SK-N-SH (cell line): ENCODE data around the gene KIF3B. TPM values are rescaled to one million over a fixed set of nuclear protein-coding genes. Genes with fewer than 3 reads are reported as not detected.

Experiments
- CTCF ChIA-PET: fragments of 300-600, 350-600 bp; formaldehyde crosslinking; extraction: SDS; loops from one replicate; lab custom pipeline; 2021; lab: Yijun Ruan, JAX
- POLR2A ChIA-PET: fragments of 350-600 bp; sonication (Branson Sonifier 250); formaldehyde crosslinking; extraction: SDS; loops from one replicate; lab custom pipeline; 2020; ENCODE audit warnings: antibody characterized with exemption, inconsistent platforms; lab: Yijun Ruan, JAX
- DNase-seq: peaks from one replicate; pipeline ENCODE4 v3.0.0; 2012
- H2AFZ ChIP-seq: fragments of 200-600 bp; sonication (generic); 2 replicates; pipeline ENCODE4 v1.8.1; 2016; ENCODE audit warnings: antibody characterized with exemption, mild to moderate bottlenecking, low read depth
- H3F3A ChIP-seq: fragments of 200-600 bp; sonication (generic); replicated peaks from 2 replicates; pipeline ENCODE3; 2016; ENCODE audit warnings: antibody characterized with exemption, mild to moderate bottlenecking; ENCODE audit not compliant: insufficient read depth
- H3K27ac ChIP-seq, 2 experiments: fragments of 200-500 bp in 1 of 2; fragments of 200-600 bp in 1 of 2; sonication (Bioruptor generic) in 1 of 2; sonication (generic), shearing (Covaris generic) in 1 of 2; 2 replicates each; pipeline versions ENCODE4 v1.5.1 to v1.6.1; 2014 to 2016; ENCODE audit warnings: low read depth in 2 of 2, inconsistent platforms in 1 of 2, low read length in 1 of 2, mild to moderate bottlenecking in 1 of 2, mixed read lengths in 1 of 2
- H3K27me3 ChIP-seq: fragments of 200-600 bp; sonication (generic), shearing (Covaris generic); 2 replicates; pipeline ENCODE4 v1.6.1; 2016; ENCODE audit warnings: mixed run types; ENCODE audit not compliant: insufficient read depth
- H3K36me3 ChIP-seq, 2 experiments: fragments of 200-500 bp in 1 of 2; fragments of 200-600 bp in 1 of 2; sonication (Bioruptor generic) in 1 of 2; sonication (generic) in 1 of 2; replicated peaks in 1 of 2; 2 replicates each; pipeline versions ENCODE3 to v1.5.1; 2014 to 2016; ENCODE audit warnings: low read length in 1 of 2, mild to moderate bottlenecking in 1 of 2; ENCODE audit not compliant: insufficient read depth in 2 of 2, control insufficient read depth in 1 of 2
- H3K4me1 ChIP-seq, 2 experiments: fragments of 200-500 bp in 1 of 2; fragments of 200-600 bp in 1 of 2; sonication (Bioruptor generic) in 1 of 2; sonication (generic), shearing (Covaris generic) in 1 of 2; 2 replicates each; pipeline versions ENCODE4 v1.5.1 to v1.6.1; 2014 to 2016; ENCODE audit warnings: low read depth in 1 of 2, low read length in 1 of 2, mixed run types in 1 of 2; ENCODE audit not compliant: insufficient read depth in 2 of 2, control insufficient read depth in 1 of 2
- H3K4me2 ChIP-seq: fragments of 200-600 bp; sonication (generic), shearing (Covaris generic); 2 replicates; pipeline ENCODE4 v1.6.1; 2017; ENCODE audit warnings: mixed run types
- H3K4me3 ChIP-seq, 2 experiments: fragments of 200-500 bp in 1 of 2; fragments of 200-600 bp in 1 of 2; sonication (Bioruptor generic) in 1 of 2; sonication (generic), shearing (Covaris generic) in 1 of 2; 2 replicates each; pipeline versions ENCODE4 v1.5.1 to v1.8.1; 2014 to 2016; ENCODE audit warnings: low read depth in 2 of 2, inconsistent platforms in 1 of 2, low read length in 1 of 2, mild to moderate bottlenecking in 1 of 2, mixed read lengths in 1 of 2, moderate library complexity in 1 of 2
- H3K79me2 ChIP-seq: fragments of 200-600 bp; sonication (generic); 2 replicates; pipeline ENCODE4 v1.8.1; 2017; ENCODE audit warnings: mild to moderate bottlenecking; ENCODE audit not compliant: insufficient read depth
- H3K9ac ChIP-seq: fragments of 200-600 bp; sonication (generic); 2 replicates; pipeline ENCODE4 v1.6.1; 2017; ENCODE audit warnings: mixed run types
- H3K9me2 ChIP-seq: fragments of 200-600 bp; sonication (generic); 2 replicates; pipeline ENCODE4 v1.6.1; 2017; ENCODE audit warnings: mixed run types
- H3K9me3 ChIP-seq: fragments of 200-600 bp; sonication (generic); 2 replicates; pipeline ENCODE4 v1.6.1; 2017; ENCODE audit warnings: mixed run types, mild to moderate bottlenecking, moderate library complexity
- H4K20me1 ChIP-seq: fragments of 200-600 bp; sonication (generic); 2 replicates; pipeline ENCODE4 v1.6.1; 2017; ENCODE audit warnings: mild to moderate bottlenecking, mixed run types; ENCODE audit not compliant: insufficient read depth
- ELF1 ChIP-seq: IDR thresholded peaks from 2 replicates; pipeline ENCODE4 v1.4.0; 2012
- FOSL2 ChIP-seq: IDR thresholded peaks from 2 replicates; pipeline ENCODE4 v1.4.0; 2012; ENCODE audit warnings: low read depth, mild to moderate bottlenecking, moderate library complexity, borderline replicate concordance
- FOXM1 ChIP-seq: IDR thresholded peaks from 2 replicates; pipeline ENCODE4 v1.4.0; 2012; ENCODE audit warnings: low read depth, mild to moderate bottlenecking
- IRF3 ChIP-seq: fragments of 150-350 bp; IDR thresholded peaks from 2 replicates; pipeline ENCODE4 v1.6.1; 2016; ENCODE audit warnings: mild to moderate bottlenecking, low read depth, low read length
- MXI1 ChIP-seq: IDR thresholded peaks from 2 replicates; pipeline ENCODE4 v1.6.1; 2012; ENCODE audit warnings: mild to moderate bottlenecking, low read depth, low read length, improper control_type of control experiment
- NFIC ChIP-seq: IDR thresholded peaks from 2 replicates; pipeline ENCODE4 v1.4.0; 2012; ENCODE audit warnings: borderline replicate concordance
- NRF1 ChIP-seq: IDR thresholded peaks from 2 replicates; pipeline ENCODE4 v1.6.1; 2012; ENCODE audit warnings: low read depth, mild to moderate bottlenecking, low read length
- POLR2AphosphoS5 ChIP-seq: IDR thresholded peaks from 2 replicates; pipeline ENCODE4 v1.6.1; 2012; ENCODE audit warnings: low read depth, low read length
- REST ChIP-seq: IDR thresholded peaks from 2 replicates; pipeline ENCODE4 v1.6.1; 2012; ENCODE audit warnings: mild to moderate bottlenecking, low read depth, low read length, moderate library complexity
- RFX5 ChIP-seq: IDR thresholded peaks from 2 replicates; pipeline ENCODE4 v1.6.1; 2012; ENCODE audit warnings: mild to moderate bottlenecking, improper control_type of control experiment, low read length
- SIN3A ChIP-seq: IDR thresholded peaks from 2 replicates; pipeline ENCODE4 v1.6.1; 2012; ENCODE audit warnings: low read depth, mild to moderate bottlenecking, low read length, moderate library complexity, borderline replicate concordance
- SMC3 ChIP-seq: IDR thresholded peaks from 2 replicates; pipeline ENCODE4 v1.6.1; 2012; ENCODE audit warnings: low read depth, low read length, improper control_type of control experiment
- USF2 ChIP-seq: fragments of 150-350 bp; IDR thresholded peaks from 2 replicates; pipeline ENCODE4 v1.6.1; 2017; ENCODE audit warnings: antibody characterized with exemption, low read length, low read depth, borderline replicate concordance
- YY1 ChIP-seq: IDR thresholded peaks from 2 replicates; pipeline ENCODE4 v1.4.0; 2012; ENCODE audit warnings: low read depth, mild to moderate bottlenecking
- WGBS: methylation state at CpG from one replicate; pipeline ENCODE4 v1.1.6; 2017; ENCODE audit warnings: low lambda C conversion rate; 5-methylcytosine and 5-hydroxymethylcytosine counted together
- polyA plus RNA-seq, 3 experiments: library from polyadenylated mRNA; depleted of rRNA; stranded (reverse); fragments of >200 nt; gene quantifications; 2 replicates each; pipeline ENCODE4 v1.2.3, GENCODE V29; 2012

KIF3B gene
- polyA plus RNA-seq, 1 of the 3 experiments (the other 2 are of a cell fraction): 18.6 TPM

DNA sequence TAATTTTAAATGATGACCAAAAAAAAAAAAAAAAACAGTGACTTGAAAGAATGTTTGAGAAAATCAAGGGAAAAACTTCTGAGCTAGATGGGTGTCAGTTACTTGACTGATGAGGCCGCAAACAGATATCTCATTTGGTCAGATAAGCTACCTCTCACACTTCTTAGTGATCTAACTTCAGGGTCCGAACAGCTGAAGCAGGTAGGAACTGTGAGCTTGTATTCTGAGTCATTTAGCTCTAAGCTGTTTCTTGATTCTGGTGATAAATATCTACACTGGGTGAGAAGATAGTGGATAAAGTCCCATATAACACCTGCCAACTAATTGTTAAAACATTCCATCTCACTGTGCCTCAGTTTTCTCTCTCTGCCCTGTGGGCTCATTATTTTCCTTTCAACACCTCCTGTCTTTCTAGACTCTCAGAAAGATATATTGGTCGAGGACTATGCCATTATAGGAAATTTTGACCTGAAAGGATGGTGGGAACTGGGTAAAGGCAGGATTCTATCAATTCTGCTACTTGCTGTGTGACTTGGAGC, 7.7 kb downstream of the KIF3B start:
- TF ChIP-seq MXI1 (no peak), NRF1 (no peak), USF2 (no peak), FOSL2 (no peak), RFX5 (no peak), POLR2AphosphoS5 (no peak), SIN3A (no peak), NFIC (no peak), SMC3 (no peak), FOXM1 (no peak), IRF3 (no peak), YY1 (no peak), ELF1 (no peak), REST (no peak)
- POLR2A ChIA-PET: no interaction called here
- DNase-seq: no peak
- Histone ChIP-seq H3K27ac (no peak overlapping the region), H3K4me2 (no peak overlapping the region), H3F3A (no peaks in the 10 kb centered on the region), H3K27me3 (no peaks in the 10 kb centered on the region), H3K79me2 (peaks cover 77% of the 10 kb centered on the region), H3K9me2 (no peaks in the 10 kb centered on the region), H3K9me3 (no peaks in the 10 kb centered on the region), H4K20me1 (peaks cover 12% of the 10 kb centered on the region; the same call in 1 of the 2 replicates), H3K4me1 (peaks cover 3 to 4% of the 10 kb centered on the region in 2 experiments), H3K9ac (no peak overlapping the region), H3K4me3 (no peak overlapping the region), H3K36me3 (peaks cover 5 to 10% of the 10 kb centered on the region in 2 experiments), H2AFZ (no peak overlapping the region)
- CTCF ChIA-PET: no interaction called here
- 64% methylated on average over 3 of the region's 3 CpGs for WGBS
